ENCODE results near the gene GALC. TPM values are rescaled to one million over a fixed set of nuclear protein-coding genes. Genes with fewer than 3 reads are reported as not detected.

Gene GALC
- polyA plus RNA-seq, 1 donor from 2014 or later, result 42.6 TPM

DNA sequence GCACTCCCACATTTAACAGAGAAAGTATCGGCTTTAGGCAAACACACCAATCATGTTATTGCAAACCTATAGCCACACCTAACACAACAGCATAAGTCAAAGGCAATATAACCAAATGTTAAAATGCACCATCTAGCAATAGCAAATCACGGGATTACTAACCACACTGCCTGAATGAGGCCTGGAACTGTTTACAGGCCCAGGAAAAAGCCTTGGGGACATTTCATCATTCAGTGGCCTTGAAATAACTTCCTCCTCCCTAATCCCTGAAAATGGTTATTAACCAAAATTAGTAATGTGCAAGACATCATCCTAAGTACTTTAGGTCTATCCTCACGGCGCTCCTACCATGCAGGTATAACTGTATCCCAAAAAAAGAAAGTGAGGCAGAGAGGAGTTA, 2.3 kb downstream of the GALC start:
- H3F3A ChIP-seq (ENCODE audit: insufficient read depth, low read length, poor library complexity, severe bottlenecking), result no peaks in the 10 kb centered on the region
- H2AFZ ChIP-seq (ENCODE audit: low read depth, low read length), result no peak overlapping the region
- H3K36me3 ChIP-seq (ENCODE audit: insufficient read depth, low read length), result no peaks in the 10 kb centered on the region
- H3K79me2 ChIP-seq (replicated peaks; ENCODE audit: insufficient read depth, low read length), result no peaks in the 10 kb centered on the region
- H3K9ac ChIP-seq (ENCODE audit: low read length), result no peak overlapping the region
- H3K9me3 ChIP-seq (ENCODE audit: low read length), result no peaks in the 10 kb centered on the region
- TF ChIP-seq MXI1 (conservative IDR thresholded peaks at IDR 0.05; ENCODE audit: poor library complexity, severe bottlenecking), result no peak
- no peak for TF ChIP-seq SMC3 (conservative IDR thresholded peaks at IDR 0.05; ENCODE audit: poor library complexity)
- no peak for TF ChIP-seq CTCF (IDR thresholded peaks at IDR 0.05; ENCODE audit: poor library complexity, severe bottlenecking)
- no peak overlapping the region for H3K27ac ChIP-seq (ENCODE audit: low read length)
- H3K27me3 ChIP-seq (ENCODE audit: insufficient read depth, low read depth, low read length), result no peaks in the 10 kb centered on the region
- H3K9me2 ChIP-seq (ENCODE audit: insufficient read depth, low read length), result no peaks in the 10 kb centered on the region
- no peaks in the 10 kb centered on the region for H4K20me1 ChIP-seq (ENCODE audit: insufficient read depth)
- no peak overlapping the region for H3K4me2 ChIP-seq (ENCODE audit: low read length)
- H3K4me3 ChIP-seq (ENCODE audit: low read length), result no peak overlapping the region

GRCh38 chr14:87989956-87990299, 3.1 kb downstream of the GALC start:
- TF ChIP-seq SMC3 (conservative IDR thresholded peaks at IDR 0.05; ENCODE audit: poor library complexity), result no peak
- TF ChIP-seq, protein P1, sequence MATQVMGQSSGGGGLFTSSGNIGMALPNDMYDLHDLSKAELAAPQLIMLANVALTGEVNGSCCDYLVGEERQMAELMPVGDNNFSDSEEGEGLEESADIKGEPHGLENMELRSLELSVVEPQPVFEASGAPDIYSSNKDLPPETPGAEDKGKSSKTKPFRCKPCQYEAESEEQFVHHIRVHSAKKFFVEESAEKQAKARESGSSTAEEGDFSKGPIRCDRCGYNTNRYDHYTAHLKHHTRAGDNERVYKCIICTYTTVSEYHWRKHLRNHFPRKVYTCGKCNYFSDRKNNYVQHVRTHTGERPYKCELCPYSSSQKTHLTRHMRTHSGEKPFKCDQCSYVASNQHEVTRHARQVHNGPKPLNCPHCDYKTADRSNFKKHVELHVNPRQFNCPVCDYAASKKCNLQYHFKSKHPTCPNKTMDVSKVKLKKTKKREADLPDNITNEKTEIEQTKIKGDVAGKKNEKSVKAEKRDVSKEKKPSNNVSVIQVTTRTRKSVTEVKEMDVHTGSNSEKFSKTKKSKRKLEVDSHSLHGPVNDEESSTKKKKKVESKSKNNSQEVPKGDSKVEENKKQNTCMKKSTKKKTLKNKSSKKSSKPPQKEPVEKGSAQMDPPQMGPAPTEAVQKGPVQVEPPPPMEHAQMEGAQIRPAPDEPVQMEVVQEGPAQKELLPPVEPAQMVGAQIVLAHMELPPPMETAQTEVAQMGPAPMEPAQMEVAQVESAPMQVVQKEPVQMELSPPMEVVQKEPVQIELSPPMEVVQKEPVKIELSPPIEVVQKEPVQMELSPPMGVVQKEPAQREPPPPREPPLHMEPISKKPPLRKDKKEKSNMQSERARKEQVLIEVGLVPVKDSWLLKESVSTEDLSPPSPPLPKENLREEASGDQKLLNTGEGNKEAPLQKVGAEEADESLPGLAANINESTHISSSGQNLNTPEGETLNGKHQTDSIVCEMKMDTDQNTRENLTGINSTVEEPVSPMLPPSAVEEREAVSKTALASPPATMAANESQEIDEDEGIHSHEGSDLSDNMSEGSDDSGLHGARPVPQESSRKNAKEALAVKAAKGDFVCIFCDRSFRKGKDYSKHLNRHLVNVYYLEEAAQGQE (IDR thresholded peaks at IDR 0.05; ENCODE audit: borderline replicate concordance), result no peak
- no peak for TF ChIP-seq EP300 (conservative IDR thresholded peaks at IDR 0.05; ENCODE audit: poor library complexity, severe bottlenecking)
- no peak for TF ChIP-seq POLR2AphosphoS5 (IDR thresholded peaks at IDR 0.05)
- TF ChIP-seq RAD21 (conservative IDR thresholded peaks at IDR 0.05), result no peak
- no peak for TF ChIP-seq CTCF (IDR thresholded peaks at IDR 0.05; ENCODE audit: poor library complexity, severe bottlenecking)
- TF ChIP-seq TAF1 (IDR thresholded peaks at IDR 0.05; ENCODE audit: low read depth), result no peak
- no peak for TF ChIP-seq MXI1 (conservative IDR thresholded peaks at IDR 0.05; ENCODE audit: poor library complexity, severe bottlenecking)
- no peak for TF ChIP-seq EZH2 (IDR thresholded peaks at IDR 0.05; ENCODE audit: borderline replicate concordance, insufficient read depth, low read length, poor library complexity, severe bottlenecking)
- Histone ChIP-seq H3K36me3 (ENCODE audit: insufficient read depth, low read length) (no peaks in the 10 kb centered on the region), H4K20me1 (ENCODE audit: insufficient read depth) (no peaks in the 10 kb centered on the region), H3K9ac (ENCODE audit: low read length) (no peak overlapping the region), H3K4me3 (ENCODE audit: low read length) (no peak overlapping the region), H3K79me2 (replicated peaks; ENCODE audit: insufficient read depth, low read length) (no peaks in the 10 kb centered on the region), H3K4me2 (ENCODE audit: low read length) (no peak overlapping the region), H2AFZ (ENCODE audit: low read depth, low read length) (no peak overlapping the region), H3K9me3 (ENCODE audit: low read length) (no peaks in the 10 kb centered on the region), H3K9me2 (ENCODE audit: insufficient read depth, low read length) (no peaks in the 10 kb centered on the region), H3K27ac (ENCODE audit: low read length) (no peak overlapping the region), H3K27me3 (ENCODE audit: insufficient read depth, low read depth, low read length) (no peaks in the 10 kb centered on the region), H3F3A (ENCODE audit: insufficient read depth, low read length, poor library complexity, severe bottlenecking) (no peaks in the 10 kb centered on the region)
